Small intestine (tissue), 7 donors: Measurements from ENCODE around the gene STIP1. TPM values are rescaled to one million over a fixed set of nuclear protein-coding genes. Genes with fewer than 3 reads are reported as not detected.

Experiments
- DNase-seq, 2 donors: peaks; one replicate each; pipeline versions ENCODE4 v3.0.0 to v3.0.0-alpha.2; 2013
- FAIRE-seq: peaks from 2 replicates; lab custom pipeline; 2012; peaks lifted over from hg19 to GRCh38; lab: Jason Lieb, UNC
- H3K27ac ChIP-seq, 3 donors: one replicate each; pipeline ENCODE4 v1.5.1; 2013; ENCODE audit warnings: low read length in 2 of 3, mild to moderate bottlenecking in 2 of 3, control low read depth in 1 of 3, inconsistent platforms in 1 of 3, low read depth in 1 of 3, moderate library complexity in 1 of 3
- H3K27me3 ChIP-seq, 3 donors: one replicate each; pipeline ENCODE4 v1.6.1; 2013; ENCODE audit warnings: low read length in 3 of 3, inconsistent platforms in 1 of 3; ENCODE audit not compliant: control insufficient read depth in 3 of 3, insufficient read depth in 3 of 3
- H3K36me3 ChIP-seq, 3 donors: one replicate each; pipeline ENCODE4 v1.6.1; 2013; ENCODE audit warnings: low read length in 3 of 3, inconsistent platforms in 1 of 3, low read depth in 1 of 3, mild to moderate bottlenecking in 1 of 3, moderate library complexity in 1 of 3; ENCODE audit not compliant: control insufficient read depth in 3 of 3, insufficient read depth in 2 of 3
- H3K4me1 ChIP-seq, 3 donors: one replicate each; pipeline ENCODE4 v1.6.1; 2013; ENCODE audit warnings: low read length in 2 of 3, inconsistent platforms in 1 of 3, low read depth in 1 of 3, mild to moderate bottlenecking in 1 of 3, moderate library complexity in 1 of 3; ENCODE audit not compliant: control insufficient read depth in 3 of 3, insufficient read depth in 2 of 3
- H3K4me3 ChIP-seq, 3 donors: one replicate each; pipeline ENCODE4 v1.5.1; 2013; ENCODE audit warnings: low read length in 3 of 3, control low read depth in 1 of 3, inconsistent platforms in 1 of 3, low read depth in 1 of 3, mild to moderate bottlenecking in 1 of 3, moderate library complexity in 1 of 3
- H3K9me3 ChIP-seq, 2 donors: one replicate each; pipeline ENCODE4 v1.6.1; 2013; ENCODE audit warnings: low read depth in 1 of 2, low read length in 1 of 2; ENCODE audit not compliant: control insufficient read depth in 2 of 2, insufficient read depth in 1 of 2
- WGBS, 3 donors: extraction: QIAGEN DNeasy Blood & Tissue Kit; methylation state at CpG; one replicate each; pipeline ENCODE4 v1.1.7; 2013; 5-methylcytosine and 5-hydroxymethylcytosine counted together
- polyA plus RNA-seq, 4 donors: library from polyadenylated mRNA; stranded (reverse) in 3 of 4; unstranded in 1 of 4; fragments of 200-250 nt in 3 of 4; fragments of 120-200 nt in 1 of 4; gene quantifications; one replicate each; pipeline versions ENCODE4 v1.2.1 to v1.2.3, GENCODE V29; 2013
- donor health status: healthy with polysubstance abuse.
- donor health status: control.
- donor health status: control.
- donor health status: Bipolar disorder and iron deficiency.
- donor health status: healthy.

The STIP1 gene
- polyA plus RNA-seq, 4 donors: 38.6 to 99.3 (median 58.8) TPM

DNA sequence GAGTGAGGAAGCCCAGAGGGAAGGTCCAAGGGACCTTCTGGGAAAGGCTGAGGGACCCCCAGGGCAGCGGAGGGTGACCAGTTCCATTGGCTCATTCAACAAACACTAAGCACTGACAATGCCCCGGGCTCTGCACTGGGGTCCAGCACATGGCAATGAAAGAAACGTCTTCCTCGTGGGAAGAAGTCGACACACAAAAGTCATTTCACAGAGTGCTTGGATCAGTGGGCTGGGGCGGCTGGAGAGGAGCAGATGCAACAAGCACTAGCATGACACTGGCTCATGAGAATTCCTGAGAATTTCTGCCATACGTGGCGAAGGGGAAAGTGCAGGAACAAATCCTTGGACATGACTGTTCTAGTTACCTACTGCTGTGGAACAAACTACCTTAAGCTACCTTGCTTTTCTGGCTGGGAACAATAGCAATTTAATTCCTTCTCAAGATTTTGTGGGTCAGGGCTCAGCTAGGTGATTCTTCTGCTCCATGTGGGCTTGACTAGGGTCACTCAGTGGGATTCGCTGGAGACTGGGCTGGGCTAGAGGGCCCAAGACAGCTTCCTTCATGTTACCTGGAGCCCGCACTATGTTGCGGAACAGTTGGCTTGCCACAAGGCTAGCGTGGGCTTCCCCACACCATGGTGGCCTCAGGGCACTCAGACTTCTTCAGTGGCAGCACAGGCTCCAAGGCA lies 6.9 kb upstream of the STIP1 start:
- H3K27ac ChIP-seq: no peak overlapping the region
- peaks cover 0 to 4% (median 0%) of the 10 kb centered on the region in 3 donors for H3K36me3 ChIP-seq
- DNase-seq (no peak), FAIRE-seq (no peak)
- 95 to 97% (median 96%) methylated on average over 12 of the region's 12 CpGs for WGBS, 3 donors
- no peak overlapping the region for H3K4me3 ChIP-seq
- peaks cover 0 to 22% (median 0%) of the 10 kb centered on the region in 3 donors for H3K4me1 ChIP-seq
- no peaks in the 10 kb centered on the region for H3K9me3 ChIP-seq
- no peaks in the 10 kb centered on the region for H3K27me3 ChIP-seq

DNA sequence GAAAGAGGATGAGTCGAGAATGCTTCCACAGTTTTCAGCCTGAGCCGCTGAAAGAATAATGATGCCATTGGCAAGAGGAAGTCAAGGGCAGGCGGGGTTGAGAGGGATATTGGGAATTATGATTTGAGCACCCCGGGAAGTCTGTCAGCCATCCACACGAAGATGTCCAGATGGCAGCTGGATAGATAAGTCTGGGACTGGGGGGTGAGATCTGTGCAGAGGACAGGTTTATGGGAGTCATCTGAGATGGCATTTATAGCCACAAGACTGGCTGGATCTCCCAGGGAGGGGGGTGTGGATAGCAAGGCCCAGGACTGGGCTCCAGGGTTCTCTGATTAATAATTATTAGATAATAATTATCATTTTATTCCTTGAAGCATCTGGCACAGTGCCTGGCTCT lies 5.1 kb upstream of the STIP1 start:
- peaks cover 0 to 4% (median 0%) of the 10 kb centered on the region in 3 donors for H3K36me3 ChIP-seq
- DNase-seq: peak in 1 of 2 donors; percentile 20
- no peaks in the 10 kb centered on the region for H3K9me3 ChIP-seq
- no peak for FAIRE-seq
- H3K27me3 ChIP-seq: no peaks in the 10 kb centered on the region
- no peak overlapping the region for H3K4me3 ChIP-seq
- H3K27ac ChIP-seq: peak overlapping the region in 1 of 3 donors; percentile 46
- peaks cover 0 to 27% (median 0%) of the 10 kb centered on the region in 3 donors for H3K4me1 ChIP-seq
- WGBS, 3 donors: 49 to 54% (median 52%) methylated on average over 5 of the region's 5 CpGs

DNA sequence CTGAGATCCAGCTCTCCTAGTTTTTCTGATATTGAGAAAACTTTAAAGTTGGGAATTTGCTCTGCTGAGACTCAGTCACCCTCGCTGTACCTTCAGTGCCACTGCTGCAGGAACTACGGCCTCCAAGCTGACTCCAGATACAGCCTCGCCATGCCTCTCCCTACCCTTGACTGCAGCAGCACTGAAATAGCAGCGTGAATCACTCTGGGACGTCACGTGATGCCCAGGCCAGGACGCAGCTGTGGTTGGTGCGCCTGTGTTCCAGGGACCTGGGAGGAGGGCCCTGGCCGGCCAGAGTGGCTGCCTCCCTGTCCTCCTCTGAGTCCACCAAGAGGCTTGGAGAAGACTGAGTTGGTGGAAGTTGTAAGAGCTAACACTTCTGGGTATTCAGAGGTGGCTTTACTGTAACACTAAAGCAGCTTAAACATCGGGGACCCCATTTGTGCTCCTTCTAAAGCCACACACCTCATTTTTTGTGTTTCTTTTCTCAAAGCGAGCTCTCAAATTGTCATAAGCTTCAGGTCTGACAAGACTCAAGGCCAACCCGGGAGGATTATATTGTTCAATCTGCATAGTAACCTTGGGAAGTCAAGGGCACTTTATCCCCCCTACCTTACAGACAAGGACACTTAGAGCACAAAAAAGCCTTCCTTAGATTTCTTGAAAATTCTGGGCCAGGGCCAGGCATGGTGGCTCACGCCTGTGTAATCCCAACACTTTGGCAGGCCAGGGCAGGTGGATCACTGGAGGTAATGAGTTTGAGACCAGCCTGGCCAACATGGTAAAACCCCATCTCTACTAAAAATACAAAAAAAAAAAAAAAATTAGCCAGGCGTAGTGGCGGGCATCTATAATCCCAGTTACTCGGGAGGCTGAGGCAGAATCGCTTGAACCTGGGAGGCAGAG lies 4.2 kb upstream of the STIP1 start:
- peak overlapping the region; percentile 41 to 76 (median 63) for H3K27ac ChIP-seq
- no peak for FAIRE-seq
- H3K4me3 ChIP-seq: no peak overlapping the region

DNA sequence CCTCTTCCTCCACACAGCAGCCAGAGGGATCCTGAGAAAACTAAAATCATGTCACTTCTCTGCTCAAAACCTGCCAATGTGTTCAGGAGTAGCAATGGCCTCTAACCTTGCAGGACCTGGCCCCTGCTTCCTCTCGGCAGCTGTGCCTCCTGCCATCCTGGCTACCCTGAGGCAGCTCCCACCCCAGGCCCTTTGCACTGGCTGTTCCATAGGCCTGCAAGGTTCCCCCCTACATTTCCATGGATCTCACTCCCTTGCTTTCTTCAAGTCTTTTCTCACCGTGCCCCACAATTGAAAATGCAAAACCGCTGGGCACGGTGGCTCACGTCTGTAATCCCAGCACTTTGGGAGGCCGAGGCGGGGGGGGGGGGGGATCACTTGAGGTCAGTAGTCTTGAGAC lies 2.1 kb upstream of the STIP1 start:
- FAIRE-seq: no peak

More for the DNA sequence above, 4.2 kb upstream of the STIP1 start:
- DNase-seq: peak; percentile 91 to 96
- Histone ChIP-seq H3K36me3 (peaks cover 0 to 4% (median 0%) of the 10 kb centered on the region in 3 donors), H3K9me3 (no peaks in the 10 kb centered on the region), H3K4me1 (peaks cover 0 to 27% (median 0%) of the 10 kb centered on the region in 3 donors), H3K27me3 (no peaks in the 10 kb centered on the region)
- WGBS, 3 donors: 29 to 40% (median 37%) methylated on average over 13 to 17 of the region's 17 CpGs

DNA sequence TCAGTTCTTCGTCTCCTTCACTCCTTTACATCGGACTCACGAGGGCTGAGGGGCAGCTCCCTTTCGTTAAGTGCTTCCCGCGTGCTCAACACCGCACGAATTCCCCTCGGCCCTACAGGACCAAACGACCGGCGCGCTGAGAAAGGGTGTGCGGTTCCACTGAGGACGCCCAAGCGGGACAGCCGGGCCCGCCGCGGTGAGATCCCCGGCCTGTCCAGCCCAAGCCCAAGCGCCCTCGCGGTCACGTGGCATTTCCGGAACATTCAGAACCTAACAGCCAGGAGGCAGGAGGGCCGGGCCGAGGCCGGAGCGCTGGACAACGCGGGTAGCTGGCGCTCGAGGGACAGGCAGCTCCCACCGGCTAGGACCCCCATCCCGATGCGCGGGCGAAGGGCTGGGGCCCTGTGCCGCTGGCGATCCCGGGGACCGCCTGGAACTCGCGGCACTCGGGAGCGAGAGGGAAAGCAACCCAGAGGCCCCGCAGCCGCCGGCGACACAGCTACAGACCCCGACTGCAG lies 737 bp upstream of the STIP1 start:
- Histone ChIP-seq H3K4me3 (peak overlapping the region; percentile 55 to 70 (median 64)), H3K4me1 (peaks cover 0 to 27% (median 0%) of the 10 kb centered on the region in 3 donors), H3K9me3 (no peaks in the 10 kb centered on the region), H3K27me3 (no peaks in the 10 kb centered on the region), H3K27ac (peak overlapping the region; percentile 86 to 96 (median 91)), H3K36me3 (peaks cover 0 to 16% (median 0%) of the 10 kb centered on the region in 3 donors)
- WGBS, 3 donors: 0% methylated on average over 52 of the region's 52 CpGs
- FAIRE-seq (no peak), DNase-seq (peak in 1 of 2 donors; percentile 83)

More for the DNA sequence above, 2.1 kb upstream of the STIP1 start:
- Histone ChIP-seq H3K4me1 (peaks cover 0 to 27% (median 0%) of the 10 kb centered on the region in 3 donors), H3K36me3 (peaks cover 0 to 13% (median 0%) of the 10 kb centered on the region in 3 donors), H3K27me3 (no peaks in the 10 kb centered on the region), H3K27ac (peak overlapping the region in 1 of 3 donors; percentile 1), H3K9me3 (no peaks in the 10 kb centered on the region), H3K4me3 (no peak overlapping the region)
- WGBS, 3 donors: 78 to 91% (median 86%) methylated on average over 6 to 7 of the region's 7 CpGs
- DNase-seq: no peak

DNA sequence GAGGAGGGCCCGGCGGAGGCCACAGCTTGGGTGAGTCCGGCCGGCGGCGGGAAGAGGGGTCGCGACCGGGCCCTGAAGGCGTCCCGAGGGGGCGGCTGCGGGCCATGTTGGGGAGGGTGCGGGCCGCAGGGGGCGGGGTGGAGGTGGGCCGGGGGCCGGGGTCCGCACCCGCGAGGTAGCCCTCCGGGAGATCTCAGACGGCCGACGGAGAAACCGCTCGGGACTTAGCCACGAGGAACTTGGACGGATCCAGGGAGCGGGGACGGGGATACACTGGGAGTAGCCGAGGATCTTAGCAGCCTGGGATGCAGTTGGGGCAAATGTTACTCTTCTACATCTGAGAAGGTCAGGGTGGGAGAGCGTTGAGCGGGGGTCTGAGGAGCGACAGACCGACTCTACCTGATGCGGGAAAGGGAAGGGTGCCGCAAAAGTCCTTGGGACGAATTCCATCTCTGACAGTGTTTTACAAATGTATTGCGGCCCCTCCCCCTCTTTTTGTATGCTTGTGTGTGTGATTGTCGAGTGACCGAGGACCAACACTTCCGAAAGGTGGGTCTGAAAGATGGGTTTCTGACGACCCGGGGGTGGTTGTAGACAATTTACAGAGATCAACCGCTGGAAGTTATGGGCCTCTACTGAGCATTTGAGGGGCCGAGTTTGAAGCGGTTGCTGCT lies 658 bp downstream of the STIP1 start:
- Histone ChIP-seq H3K27me3 (no peaks in the 10 kb centered on the region), H3K9me3 (no peaks in the 10 kb centered on the region), H3K4me3 (no peak overlapping the region), H3K27ac (peak overlapping the region in 1 of 3 donors; percentile 52), H3K4me1 (peaks cover 0 to 16% (median 0%) of the 10 kb centered on the region in 3 donors), H3K36me3 (peaks cover 0 to 27% (median 0%) of the 10 kb centered on the region in 3 donors)
- FAIRE-seq (no peak), DNase-seq (peak in 1 of 2 donors; percentile 61)
- 0 to 1% (median 1%) methylated on average over 40 to 48 of the region's 48 CpGs for WGBS, 3 donors

DNA sequence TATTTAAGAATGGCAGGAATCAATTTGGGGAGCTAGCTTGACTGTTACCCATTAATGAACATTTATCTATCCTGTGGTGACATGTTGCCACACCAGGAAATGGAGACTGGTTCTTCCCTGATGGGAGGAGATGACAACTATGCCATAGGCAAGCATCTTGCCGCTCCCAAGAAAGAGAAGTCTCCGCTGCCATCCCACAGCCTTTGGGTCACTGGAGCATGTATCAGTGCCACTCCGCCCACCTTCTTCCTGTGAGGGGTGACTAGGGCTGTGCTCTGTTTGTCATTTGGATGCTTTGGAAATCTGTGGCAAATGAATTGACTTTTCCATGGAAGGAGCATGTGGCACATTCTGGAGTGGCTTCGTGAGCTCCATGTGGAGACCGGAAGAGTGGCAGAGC lies 6.5 kb downstream of the STIP1 start:
- Histone ChIP-seq H3K4me1 (no peaks in the 10 kb centered on the region), H3K4me3 (no peak overlapping the region), H3K9me3 (no peaks in the 10 kb centered on the region), H3K27ac (no peak overlapping the region), H3K36me3 (peaks cover 18 to 77% (median 21%) of the 10 kb centered on the region in 3 donors), H3K27me3 (no peaks in the 10 kb centered on the region)
- 93 to 98% (median 96%) methylated on average over 5 of the region's 5 CpGs for WGBS, 3 donors
- FAIRE-seq (no peak), DNase-seq (no peak)
